COLO668 (cell line): Measurements from ENCODE around the gene TGFBRAP1.
"Not testable (repeated sequence)": the region's sequence is repeated elsewhere in the genome, so short reads cannot be mapped to it uniquely, and the experiment has no call there.

Source experiments
- DNase-seq: peaks from one replicate; lab custom pipeline; 2025; ENCODE audit not compliant: unreplicated experiment; lab: John Stamatoyannopoulos, UW

The TGFBRAP1 gene

DNA sequence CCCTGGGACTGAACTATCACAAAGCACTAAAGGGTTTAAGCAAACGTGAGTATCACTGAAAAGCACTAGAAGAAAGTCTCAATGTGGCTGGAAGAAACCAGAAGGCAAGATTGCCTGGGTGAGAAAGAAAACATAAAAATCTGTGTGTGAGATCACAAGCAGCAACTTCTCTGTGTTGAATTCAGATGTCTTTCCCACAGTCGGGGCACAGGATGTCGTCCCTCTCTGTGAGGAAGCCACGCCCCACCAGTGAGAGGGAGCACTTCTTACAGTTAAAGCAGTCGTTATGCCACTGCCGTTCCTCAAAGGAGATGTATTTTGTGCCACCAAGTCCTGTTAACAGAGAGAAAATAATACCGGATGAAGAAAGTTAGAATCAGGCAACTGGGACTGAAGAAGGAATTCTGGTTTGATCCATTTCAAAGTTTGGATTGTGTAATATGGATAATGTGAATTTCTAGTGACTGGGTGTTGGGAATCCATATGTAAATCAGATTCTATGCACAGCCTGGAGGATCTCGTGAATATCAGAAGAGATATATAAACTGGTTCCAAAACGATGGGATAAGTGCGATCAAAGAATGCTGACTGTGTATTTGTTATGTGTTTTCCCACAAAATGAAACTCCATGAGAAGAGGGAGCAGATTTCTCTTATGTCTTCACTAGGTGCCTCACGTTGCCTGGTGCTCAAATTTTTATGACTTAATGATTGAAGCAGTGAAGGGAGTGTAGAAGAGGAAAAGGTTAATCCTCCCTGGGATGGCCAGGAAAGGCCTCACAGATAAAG is 31.8 kb upstream of the TGFBRAP1 start:
- DNase-seq = no peak

DNA sequence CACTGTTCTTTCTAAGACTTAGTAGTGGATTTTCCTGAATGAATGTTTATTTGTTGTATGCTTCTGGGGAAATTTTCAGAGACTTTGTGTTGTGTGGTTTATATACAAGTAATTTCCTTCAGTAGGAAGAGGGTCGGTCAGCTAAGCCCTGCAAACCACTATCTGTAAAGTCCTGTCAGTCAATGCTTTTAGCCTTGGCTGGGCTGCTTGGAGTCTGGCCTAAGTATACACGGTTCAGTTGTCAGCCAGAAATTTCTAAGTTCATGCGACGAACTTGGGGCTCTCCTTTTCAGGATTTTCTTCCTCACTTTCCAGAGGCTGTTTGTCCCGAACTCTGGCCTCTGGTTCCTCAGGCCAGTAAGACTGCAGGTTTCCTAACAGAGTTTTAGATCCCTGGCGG is 29.1 kb upstream of the TGFBRAP1 start:
- DNase-seq = no peak

DNA sequence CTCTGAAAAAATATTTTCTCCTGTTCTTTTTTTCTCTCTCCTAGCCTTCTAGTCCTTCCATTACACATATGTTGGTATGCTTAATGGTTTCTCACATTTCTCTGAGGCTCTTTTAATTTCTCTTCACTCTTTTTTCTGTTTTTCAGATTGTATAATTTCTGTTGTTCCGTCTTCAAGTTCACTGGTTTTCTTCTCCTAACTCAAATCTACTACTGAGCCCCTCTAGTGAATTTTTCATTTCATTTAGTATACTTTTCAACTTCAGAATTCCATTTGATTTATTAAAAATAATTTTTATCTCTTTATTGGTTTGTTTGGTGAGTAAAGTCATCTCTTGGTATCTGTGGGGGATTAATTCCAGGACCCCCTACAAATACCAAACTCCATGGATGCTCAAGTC is 27.6 kb upstream of the TGFBRAP1 start:
- DNase-seq = no peak

DNA sequence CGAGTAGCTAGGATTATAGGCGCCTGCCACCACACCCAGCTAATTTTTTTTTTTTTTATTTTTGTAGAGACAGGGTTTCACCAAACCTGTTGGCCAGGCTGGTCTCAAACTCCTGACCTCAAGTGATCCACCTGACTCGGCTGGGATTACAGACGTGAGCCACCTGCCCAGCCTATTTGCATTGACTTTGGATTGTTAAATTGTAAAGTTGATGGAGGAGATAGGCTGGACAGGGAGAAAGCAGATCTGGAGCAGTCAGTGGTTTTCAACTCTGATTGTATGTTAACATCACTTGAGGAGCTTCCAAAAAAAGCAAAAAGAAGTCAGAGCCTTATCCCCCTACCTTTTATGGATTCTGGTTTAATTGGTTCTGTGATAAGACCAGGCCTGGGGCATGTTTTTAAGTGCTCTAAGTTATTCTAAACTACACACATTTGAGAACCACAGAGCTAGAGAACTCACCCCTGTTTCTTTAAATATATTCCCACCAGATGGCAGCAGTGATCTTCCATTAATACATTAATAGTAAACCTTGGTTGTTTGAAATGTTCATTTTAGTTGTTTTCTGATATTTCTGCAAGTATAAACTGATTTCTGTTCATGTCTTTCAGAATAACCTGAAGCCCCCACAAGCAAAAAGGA is 15.3 kb upstream of the TGFBRAP1 start:
- no peak for DNase-seq

DNA sequence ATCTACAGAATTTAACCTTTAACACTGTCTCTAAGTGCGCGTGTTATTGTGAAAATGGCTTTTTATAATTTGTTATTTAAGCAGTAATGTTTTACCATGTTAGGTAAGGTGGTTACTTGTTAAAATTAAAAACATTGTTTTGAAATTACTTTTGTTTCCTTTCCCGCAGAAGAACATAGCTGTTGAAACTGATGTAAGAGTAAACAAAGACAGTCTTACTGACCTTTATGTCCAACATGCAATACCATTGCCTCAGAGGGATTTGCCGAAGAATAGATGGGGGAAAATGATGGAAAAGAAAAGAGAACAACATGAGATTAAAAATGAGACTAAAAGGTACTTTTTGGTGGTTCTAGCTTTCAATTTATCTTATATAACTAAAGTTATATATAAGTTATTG is 9.9 kb upstream of the TGFBRAP1 start:
- DNase-seq = no peak

DNA sequence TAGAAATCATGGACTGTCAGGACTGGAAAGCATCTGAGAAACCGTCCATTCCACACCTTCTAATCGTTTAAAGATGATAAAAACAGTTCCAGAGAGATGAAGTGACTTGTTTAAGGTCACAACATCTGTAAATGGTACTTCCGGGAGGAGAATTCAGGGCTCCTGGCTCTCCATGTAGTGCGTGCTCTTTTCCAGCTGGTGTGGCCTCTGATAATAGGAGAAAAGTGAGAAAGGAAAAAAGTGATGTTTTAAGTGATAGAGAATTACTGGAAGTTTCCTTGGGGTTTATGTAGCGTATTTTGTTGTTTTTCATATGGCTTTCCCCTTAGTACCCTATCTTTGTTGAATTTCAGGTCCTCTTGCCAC is 8.5 kb upstream of the TGFBRAP1 start:
- no peak for DNase-seq

DNA sequence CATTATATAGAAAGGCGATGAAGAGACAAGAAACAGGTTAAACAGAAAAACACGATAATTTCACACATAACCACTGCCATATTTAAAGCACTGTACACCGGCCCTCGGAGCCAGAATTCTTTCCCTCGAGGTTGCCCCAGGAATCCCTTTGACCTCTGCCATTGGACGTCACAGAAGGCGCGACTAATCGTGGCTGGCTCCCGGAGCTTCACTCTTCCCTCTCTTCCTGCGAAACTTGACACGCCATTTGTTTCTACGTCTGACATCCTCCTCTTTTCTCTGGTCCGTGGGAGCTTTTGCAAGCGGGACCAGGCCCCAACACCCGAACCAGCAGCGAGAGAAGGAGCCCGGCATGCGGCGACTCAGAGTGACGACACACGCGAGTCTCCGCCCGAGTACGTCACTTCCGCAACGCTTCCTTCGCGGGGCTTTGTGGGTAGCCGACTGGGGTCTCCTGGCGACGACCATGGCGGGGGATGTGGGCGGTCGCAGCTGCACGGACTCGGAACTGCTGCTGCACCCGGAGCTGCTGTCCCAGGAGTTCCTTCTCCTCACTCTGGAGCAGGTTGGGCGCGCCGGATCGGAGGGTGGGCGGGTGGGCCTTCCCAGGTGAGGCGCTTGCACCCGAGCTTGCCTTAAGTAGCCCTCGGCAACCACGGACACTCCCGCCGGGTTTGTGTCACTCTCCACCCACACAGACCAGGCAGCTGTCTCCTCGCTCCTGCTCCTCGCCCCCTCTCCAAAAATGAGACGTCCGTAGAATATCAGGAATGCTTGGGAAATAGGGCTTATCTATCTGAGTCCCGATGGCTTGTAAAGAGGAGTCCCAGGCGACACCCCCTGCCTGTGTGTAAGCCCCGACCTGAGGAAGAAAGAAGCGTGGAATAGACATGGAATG is 7.8 kb upstream of the TGFBRAP1 start, which contains the start of gene C2orf49:
TSS of gene C2orf49 (plus strand) at position 419 of the 898 bp plus-strand sequence. CDS start at position 467, 48 bp downstream.
- peak; percentile 89 for DNase-seq

DNA sequence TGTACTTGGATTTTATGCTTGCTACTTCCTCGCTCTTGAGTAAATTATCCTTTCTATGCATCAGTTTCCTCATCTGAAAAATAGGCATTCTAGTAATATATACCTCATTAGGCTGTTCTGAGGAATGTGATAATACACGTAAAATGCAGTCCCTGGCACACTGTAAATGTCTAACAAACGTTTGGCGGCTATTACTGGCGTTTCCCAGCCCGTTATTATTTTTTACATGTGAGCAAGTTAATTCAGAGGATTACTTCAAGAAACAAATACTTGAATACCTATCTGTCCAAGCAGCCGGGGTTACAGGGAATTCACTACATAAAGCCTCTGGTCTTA is 7.2 kb upstream of the TGFBRAP1 start:
- DNase-seq = no peak

DNA sequence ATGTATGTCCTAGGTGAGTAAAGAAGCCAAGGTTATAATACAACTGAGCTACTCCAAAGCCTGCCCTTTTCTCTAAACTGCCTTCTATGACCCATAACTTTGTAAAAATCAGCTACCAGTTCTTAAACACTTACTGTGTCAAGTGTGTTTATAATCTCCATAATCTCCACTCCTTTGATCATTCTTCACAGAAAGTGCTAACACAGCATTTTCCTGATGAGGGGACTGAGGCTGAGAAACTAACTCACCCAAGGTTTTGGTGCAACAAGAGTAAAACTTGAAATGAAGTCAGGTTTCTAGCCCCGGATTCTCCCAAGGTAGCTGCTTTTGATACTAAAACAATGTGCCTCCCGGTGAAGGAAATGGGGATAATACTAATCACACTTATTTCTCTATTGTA is 5.9 kb upstream of the TGFBRAP1 start:
- DNase-seq = no peak

DNA sequence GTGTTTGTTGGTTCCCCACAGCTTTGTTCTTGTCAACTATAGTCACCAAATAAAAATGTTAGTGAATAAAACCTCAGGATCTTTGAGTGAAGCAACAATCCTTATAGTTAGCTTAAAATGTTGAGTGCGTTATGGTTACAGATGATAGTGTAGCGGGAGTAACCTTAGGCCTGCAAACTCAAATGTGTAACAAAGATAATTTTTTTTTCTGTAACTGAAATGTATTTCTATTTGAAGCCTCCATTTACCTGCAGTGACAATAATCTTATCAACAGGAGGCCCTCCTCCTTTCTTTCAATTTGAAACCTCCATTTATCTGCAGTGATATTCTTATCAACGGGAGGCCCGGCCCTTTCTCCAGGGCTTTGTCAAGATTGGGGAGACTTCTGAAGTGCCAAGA is 4.7 kb upstream of the TGFBRAP1 start:
- DNase-seq = no peak

DNA sequence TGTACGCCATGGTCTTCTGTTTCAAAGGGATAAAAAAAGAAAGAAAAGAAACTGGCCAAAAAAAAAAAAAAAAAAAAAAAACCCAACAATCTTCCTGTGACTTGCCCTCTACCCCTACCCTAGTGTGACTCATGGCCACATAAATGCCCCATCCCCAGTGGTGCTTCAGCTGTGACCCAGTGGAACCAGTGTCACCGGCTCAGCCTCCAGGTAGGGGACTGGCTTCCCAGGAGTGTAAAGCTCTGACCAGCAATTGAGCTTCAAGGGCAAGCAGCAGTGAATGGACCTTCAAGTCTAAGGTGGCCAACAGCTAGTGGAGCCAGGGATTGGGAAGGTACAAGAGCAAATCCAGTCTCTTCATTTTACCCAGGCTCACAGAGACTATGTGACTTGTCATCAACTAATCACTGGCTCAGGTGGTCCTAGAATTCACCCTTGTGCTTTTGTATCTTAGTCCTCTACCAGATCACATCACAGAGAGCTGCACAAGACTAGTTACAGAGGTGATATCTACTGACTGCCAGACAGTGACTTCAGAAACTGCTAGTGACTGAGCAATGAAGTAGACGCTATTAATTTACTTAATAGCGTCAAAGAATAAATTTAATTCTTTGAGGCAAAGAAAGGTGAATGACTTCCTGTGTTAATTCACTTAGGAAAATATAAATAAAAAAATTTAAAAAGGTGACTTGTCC is 1.3 kb upstream of the TGFBRAP1 start:
- no peak for DNase-seq

DNA sequence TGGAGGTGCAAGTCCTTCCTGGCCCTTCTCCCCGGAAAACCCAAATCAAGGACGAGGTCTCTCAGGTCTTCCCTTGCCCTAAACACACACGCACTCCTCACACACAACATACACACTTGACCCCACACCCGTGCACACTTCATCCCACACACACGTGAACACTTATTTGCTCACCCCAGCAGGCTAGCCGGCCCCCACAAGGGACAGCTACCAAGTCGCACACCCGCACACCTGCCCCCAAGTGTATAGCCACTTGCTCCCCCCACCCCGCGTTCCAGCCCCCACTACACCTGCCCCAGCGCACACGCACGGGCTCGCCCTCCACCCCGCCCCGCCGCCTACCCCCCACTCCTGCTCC is 359 bp downstream of the TGFBRAP1 start:
- DNase-seq = peak; percentile 65

DNA sequence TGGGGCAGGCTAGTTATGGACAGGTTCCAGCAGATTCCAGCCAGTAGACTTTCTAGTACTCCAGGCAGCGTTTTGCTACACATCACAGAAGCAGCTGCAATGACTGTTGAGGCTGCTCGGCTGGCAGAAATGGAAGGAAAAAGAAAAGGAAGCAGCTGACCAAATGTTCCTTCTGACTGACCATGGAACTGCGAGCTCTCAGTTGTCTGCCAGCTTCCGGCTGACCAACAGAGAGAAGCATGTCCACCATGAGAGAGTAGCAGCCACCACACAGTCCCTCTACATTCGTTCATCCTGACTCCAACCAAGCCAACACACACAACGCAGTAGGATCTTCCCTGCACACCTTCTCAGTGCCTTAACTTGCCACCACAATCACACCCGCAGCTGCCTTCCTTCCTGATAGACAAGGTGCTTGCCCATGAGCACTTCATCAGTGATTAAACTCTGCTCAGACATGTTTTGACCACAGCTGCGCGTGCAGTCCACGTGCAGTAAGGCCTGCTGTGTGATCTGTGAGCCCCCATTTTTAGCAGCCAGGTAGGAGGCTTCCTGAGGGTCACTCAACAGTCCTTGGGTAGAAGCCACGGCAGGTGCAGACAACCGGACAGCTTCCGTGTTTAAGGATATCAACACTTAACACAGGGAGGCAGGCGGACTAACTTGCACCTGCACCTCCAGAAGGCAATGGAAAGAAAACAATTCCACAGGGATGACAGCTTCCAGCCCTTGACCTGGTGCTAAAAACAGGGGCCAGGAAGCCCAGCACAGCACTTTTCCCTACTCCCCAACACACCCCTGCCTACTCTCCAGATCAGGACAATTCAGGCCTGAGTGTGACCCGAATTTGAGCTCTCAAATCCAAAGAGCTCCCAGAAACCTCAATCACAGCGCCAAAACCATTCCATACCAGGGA is 996 bp downstream of the TGFBRAP1 start:
- peak; percentile 73 for DNase-seq

DNA sequence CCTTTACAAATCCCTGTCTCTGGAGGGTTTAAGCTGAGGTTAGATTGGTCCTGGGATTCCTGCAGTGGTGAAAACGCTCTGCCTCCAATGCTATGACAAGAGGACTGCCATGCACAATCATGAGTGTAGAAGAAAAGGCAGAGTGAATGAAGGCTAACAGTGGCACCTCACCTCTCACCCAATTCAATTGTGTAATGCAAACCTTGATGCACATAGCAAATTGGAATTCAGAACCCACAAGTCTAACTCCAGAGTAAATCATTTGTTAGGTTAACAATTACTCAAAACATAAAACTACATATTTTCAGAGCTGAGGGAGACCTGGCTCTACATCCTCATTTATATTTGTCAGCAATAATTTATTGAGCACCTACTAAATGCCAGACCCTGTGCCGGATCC is 1.8 kb downstream of the TGFBRAP1 start:
- DNase-seq = no peak

DNA sequence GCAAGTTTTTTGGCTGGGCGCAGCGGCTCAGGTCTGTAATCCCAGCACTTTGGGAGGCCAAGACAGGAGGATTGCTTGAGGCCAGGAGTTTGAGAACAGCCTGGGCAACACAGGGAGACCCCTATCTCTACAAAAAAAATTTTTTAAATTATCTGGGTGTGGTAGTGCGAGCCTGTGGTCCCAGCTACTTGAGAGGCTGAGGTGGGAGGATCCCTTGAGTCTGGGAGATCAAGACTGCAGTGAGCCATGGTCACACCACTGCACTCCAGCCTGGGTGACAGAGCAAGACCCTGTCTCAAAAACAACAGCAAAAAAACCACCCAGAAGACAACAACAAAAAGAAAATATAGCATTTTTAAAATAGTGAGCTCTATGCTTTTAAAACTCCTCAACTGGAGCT is 2.3 kb downstream of the TGFBRAP1 start:
- DNase-seq = not testable (repeated sequence)

DNA sequence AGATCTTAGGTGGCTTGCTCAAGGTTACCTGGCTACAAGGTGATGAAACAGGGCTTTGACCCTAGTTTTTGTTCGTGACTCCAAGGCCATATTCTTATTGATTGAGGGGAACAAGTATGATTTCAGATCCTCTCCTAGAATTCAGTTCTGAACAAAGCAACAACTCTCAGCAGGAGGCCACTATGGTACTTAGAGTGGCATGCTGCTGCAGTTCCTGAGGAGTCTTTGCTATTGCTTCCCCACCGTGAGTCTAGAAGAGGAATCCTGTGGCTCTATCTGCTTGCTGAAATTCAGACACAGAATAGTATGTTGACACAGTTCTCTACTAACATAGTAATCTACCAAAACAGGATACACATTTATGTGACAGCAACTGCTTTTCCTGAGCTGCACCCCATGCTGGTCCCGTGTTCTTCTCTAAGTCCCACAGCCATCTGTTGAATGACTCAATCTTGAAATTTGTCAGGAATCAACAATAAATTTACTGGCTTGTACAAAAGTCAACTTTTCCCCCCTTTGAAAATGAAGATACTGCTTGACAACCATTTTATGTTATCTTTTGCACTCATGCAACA is 4.1 kb downstream of the TGFBRAP1 start:
- no peak for DNase-seq

DNA sequence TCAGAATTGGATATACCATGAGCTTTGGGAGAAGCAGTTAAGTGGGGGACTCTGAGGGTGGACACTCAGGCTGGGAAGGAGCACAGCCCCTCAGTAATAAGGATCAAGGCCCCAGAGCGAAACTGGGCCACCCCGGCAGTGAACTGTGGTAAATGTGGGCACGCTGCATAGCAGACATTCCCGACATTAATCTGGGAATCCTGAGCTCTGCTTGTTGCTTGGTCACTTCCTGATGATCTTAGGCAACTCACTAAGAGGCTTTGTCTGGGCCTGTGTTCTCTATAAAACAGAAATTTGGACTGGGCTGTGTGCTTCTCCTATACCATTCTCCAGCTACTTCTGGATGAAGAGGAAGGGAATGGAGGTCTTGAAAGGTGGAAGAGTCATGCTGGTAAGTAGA is 4.8 kb downstream of the TGFBRAP1 start:
- DNase-seq = no peak

DNA sequence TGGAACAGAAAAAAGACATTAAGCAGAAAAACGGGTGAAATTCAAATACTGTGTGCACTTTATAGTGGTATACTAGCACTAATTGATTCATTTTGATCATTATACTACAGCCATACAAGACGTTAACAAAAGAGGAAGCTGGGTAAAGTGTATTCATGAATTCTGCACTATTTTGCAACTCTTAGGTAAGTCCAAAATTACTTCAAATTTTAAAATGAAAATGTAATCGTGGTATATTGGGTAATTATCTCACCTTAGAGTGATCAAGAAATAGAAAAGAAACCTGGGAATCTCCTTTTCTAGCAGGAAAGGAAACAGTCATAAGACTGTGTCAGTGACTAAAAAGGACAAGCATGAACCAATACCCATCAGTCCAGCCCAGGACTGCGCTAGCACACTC is 5.4 kb downstream of the TGFBRAP1 start:
- DNase-seq = no peak

DNA sequence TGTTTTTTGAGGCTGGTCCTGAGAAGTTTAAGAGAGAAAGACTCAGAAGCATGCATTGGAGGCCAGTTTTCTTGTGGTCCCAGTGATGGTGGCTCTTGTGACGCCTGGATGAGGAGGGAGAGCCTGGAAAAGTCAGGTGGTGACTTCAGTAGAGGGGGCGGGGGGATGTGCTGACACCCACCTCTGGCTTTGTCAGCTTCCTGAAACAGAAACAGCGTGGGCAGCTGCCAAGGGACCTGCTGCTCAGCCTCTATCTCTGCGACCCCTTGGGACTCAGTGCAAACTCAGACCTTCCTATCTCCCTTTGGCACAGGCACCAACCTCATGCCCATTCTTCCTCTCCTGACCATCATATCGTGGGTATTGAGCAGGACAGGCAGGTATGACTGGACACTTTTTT is 6.4 kb downstream of the TGFBRAP1 start:
- no peak for DNase-seq
